Ectodermal cell (in vitro differentiated cells): ENCODE data around the gene TMEM269.

Experiments used
- H3K27ac ChIP-seq: 2 replicates; pipeline ENCODE4 v1.7.0; 2013; ENCODE audit warnings: mild to moderate bottlenecking, low read depth, low read length; ENCODE audit not compliant: insufficient read depth, poor library complexity, severe bottlenecking
- H3K27me3 ChIP-seq: 2 replicates; pipeline ENCODE4 v1.7.0; 2013; ENCODE audit warnings: mild to moderate bottlenecking, low read length; ENCODE audit not compliant: insufficient read depth, control insufficient read depth, poor library complexity, severe bottlenecking
- H3K36me3 ChIP-seq: one replicate; pipeline ENCODE4 v1.7.0; 2013; ENCODE audit warnings: low read length; ENCODE audit not compliant: control insufficient read depth, insufficient read depth
- H3K4me1 ChIP-seq: one replicate; pipeline ENCODE4 v1.7.0; 2013; ENCODE audit warnings: low read length; ENCODE audit not compliant: control insufficient read depth, insufficient read depth
- H3K4me3 ChIP-seq: 2 replicates; pipeline ENCODE4 v1.7.0; 2013; ENCODE audit warnings: low read depth, low read length, control low read depth; ENCODE audit not compliant: insufficient read depth
- H3K9me3 ChIP-seq: 2 replicates; pipeline ENCODE4 v1.7.0; 2013; ENCODE audit warnings: mild to moderate bottlenecking, low read length, moderate library complexity; ENCODE audit not compliant: control insufficient read depth
- WGBS, 2 experiments: methylation state at CpG; one replicate each; pipeline ENCODE4 v1.1.7; 2013; ENCODE audit warnings: missing lambda C conversion rate in 2 of 2; 5-methylcytosine and 5-hydroxymethylcytosine counted together

TMEM269 gene

GRCh38 chr1:42837709-42838108, 52.9 kb downstream of the TMEM269 start:
- Histone ChIP-seq H3K27me3 (no peaks in the 10 kb centered on the region), H3K36me3 (no peaks in the 10 kb centered on the region), H3K9me3 (no peaks in the 10 kb centered on the region), H3K4me3 (no peak overlapping the region), H3K4me1 (no peaks in the 10 kb centered on the region), H3K27ac (no peak overlapping the region)
- WGBS, 2 experiments, result 59 to 65% methylated on average over 3 of the region's 3 CpGs

GRCh38 chr1:42838482-42839190, 53.8 kb downstream of the TMEM269 start:
- no peak overlapping the region for H3K4me3 ChIP-seq
- H3K27ac ChIP-seq, result no peak overlapping the region
- no peaks in the 10 kb centered on the region for H3K9me3 ChIP-seq
- WGBS, 2 experiments, result 92 to 93% methylated on average over 7 of the region's 7 CpGs
- H3K4me1 ChIP-seq, result no peaks in the 10 kb centered on the region
- H3K36me3 ChIP-seq, result no peaks in the 10 kb centered on the region
- no peaks in the 10 kb centered on the region for H3K27me3 ChIP-seq

GRCh38 chr1:42841010-42841409, 56.2 kb downstream of the TMEM269 start:
- no peaks in the 10 kb centered on the region for H3K9me3 ChIP-seq
- no peaks in the 10 kb centered on the region for H3K4me1 ChIP-seq
- no peak overlapping the region for H3K4me3 ChIP-seq
- H3K36me3 ChIP-seq, result no peaks in the 10 kb centered on the region
- 97 to 98% methylated on average over 2 to 3 of the region's 3 CpGs for WGBS, 2 experiments
- H3K27ac ChIP-seq, result no peak overlapping the region
- no peaks in the 10 kb centered on the region for H3K27me3 ChIP-seq

GRCh38 chr1:42841440-42842147, 56.8 kb downstream of the TMEM269 start:
- Histone ChIP-seq H3K4me3 (no peak overlapping the region), H3K27ac (no peak overlapping the region), H3K9me3 (no peaks in the 10 kb centered on the region), H3K4me1 (no peaks in the 10 kb centered on the region), H3K27me3 (no peaks in the 10 kb centered on the region), H3K36me3 (no peaks in the 10 kb centered on the region)
- 83 to 95% methylated on average over 2 of the region's 2 CpGs for WGBS, 2 experiments

- H3K27me3 ChIP-seq, result no peaks in the 10 kb centered on the region
Observed at GRCh38 chr1:42844592-42845140, 59.9 kb downstream of the TMEM269 start.

GRCh38 chr1:42845193-42845592, 60.4 kb downstream of the TMEM269 start:
- Histone ChIP-seq H3K27ac (no peak overlapping the region), H3K27me3 (no peaks in the 10 kb centered on the region), H3K4me3 (no peak overlapping the region), H3K36me3 (peaks cover 11% of the 10 kb centered on the region), H3K4me1 (peaks cover 11% of the 10 kb centered on the region), H3K9me3 (no peaks in the 10 kb centered on the region)
- WGBS, 2 experiments, result no CpG with 5 or more reads among the region's 1 CpG

More at GRCh38 chr1:42844592-42845140, 59.9 kb downstream of the TMEM269 start:
- Histone ChIP-seq H3K36me3 (peaks cover 7% of the 10 kb centered on the region), H3K4me3 (no peak overlapping the region), H3K27ac (no peak overlapping the region), H3K9me3 (no peaks in the 10 kb centered on the region), H3K4me1 (peaks cover 11% of the 10 kb centered on the region)
- WGBS, 2 experiments, result 94 to 96% methylated on average over 3 to 4 of the region's 4 CpGs

- Histone ChIP-seq H3K4me3 (peak overlapping the region; percentile 94), H3K27me3 (no peaks in the 10 kb centered on the region), H3K27ac (no peak overlapping the region), H3K9me3 (no peaks in the 10 kb centered on the region), H3K36me3 (peaks cover 15% of the 10 kb centered on the region), H3K4me1 (peaks cover 11% of the 10 kb centered on the region)
- WGBS, 2 experiments, result 4 to 8% methylated on average over 9 to 10 of the region's 10 CpGs
Observed at GRCh38 chr1:42845866-42846256, 61.1 kb downstream of the TMEM269 start.

GRCh38 chr1:42846257-42847110, 61.7 kb downstream of the TMEM269 start, which contains the start of gene ZNF691:
ZNF691 (plus strand) TSS chr1:42846613; CDS start chr1:42849659, 3,046 bp downstream.
- 0 to 1% methylated on average over 50 of the region's 50 CpGs for WGBS, 2 experiments

GRCh38 chr1:42847111-42847595, 62.4 kb downstream of the TMEM269 start:
- Histone ChIP-seq H3K4me3 (peak overlapping the region; percentile 94), H3K27me3 (no peaks in the 10 kb centered on the region), H3K9me3 (no peaks in the 10 kb centered on the region), H3K4me1 (peaks cover 11% of the 10 kb centered on the region), H3K27ac (no peak overlapping the region), H3K36me3 (peaks cover 26% of the 10 kb centered on the region)
- WGBS, 2 experiments, result 10 to 13% methylated on average over 6 of the region's 6 CpGs

More at GRCh38 chr1:42846257-42847110, 61.7 kb downstream of the TMEM269 start, which contains the start of gene ZNF691:
- peak within 1 kb of the TSS; percentile 94 for H3K4me3 ChIP-seq
- H3K36me3 ChIP-seq, result peaks cover 22% of the 10 kb centered on the region
- H3K4me1 ChIP-seq, result peaks cover 11% of the 10 kb centered on the region
- no peak within 1 kb of the TSS for H3K27ac ChIP-seq
- H3K9me3 ChIP-seq, result no peaks in the 10 kb centered on the region
- no peaks in the 10 kb centered on the region for H3K27me3 ChIP-seq
